Measurements from ENCODE around the gene MRTFB.

The MRTFB gene

DNA sequence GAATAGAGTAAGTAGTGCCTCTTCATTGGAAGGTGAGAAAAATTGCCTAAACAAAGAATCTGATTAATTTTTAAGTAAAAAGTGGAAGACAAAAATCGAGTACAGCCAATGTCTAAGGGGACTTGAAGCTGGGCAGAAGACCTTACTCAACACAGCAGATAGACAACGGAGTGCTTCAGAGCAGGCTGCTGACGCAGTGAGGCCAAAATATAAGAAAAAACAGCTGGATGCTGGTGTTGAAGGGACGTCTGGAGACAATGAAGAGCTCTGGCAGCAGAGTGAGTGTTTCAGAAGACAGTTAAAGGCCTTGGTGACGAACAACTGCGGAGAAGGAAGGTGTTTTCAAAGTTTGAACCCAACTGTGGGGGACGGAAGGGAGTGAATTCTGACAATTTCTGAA, 169.8 kb downstream of the MRTFB start:
- DNase-seq, result no peak

DNA sequence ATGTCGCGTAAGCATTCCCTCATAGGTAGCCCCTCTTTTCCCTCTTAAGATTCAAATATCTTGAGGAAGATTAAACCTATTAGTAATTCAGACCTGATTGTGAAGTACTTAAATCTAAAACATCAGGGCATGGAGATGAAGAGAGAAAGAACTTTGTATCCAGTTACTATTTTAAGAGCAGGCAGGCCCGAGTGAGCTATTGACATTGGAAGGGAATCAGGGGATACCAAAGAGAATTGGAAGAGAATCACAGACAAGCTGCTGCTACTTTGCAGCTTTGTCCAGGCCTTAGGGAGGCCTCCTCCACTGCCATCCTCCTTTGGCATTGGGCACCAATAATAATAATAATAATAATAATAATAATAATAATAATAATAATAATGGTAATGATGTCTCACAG, 170.5 kb downstream of the MRTFB start:
- DNase-seq, result no peak

DNA sequence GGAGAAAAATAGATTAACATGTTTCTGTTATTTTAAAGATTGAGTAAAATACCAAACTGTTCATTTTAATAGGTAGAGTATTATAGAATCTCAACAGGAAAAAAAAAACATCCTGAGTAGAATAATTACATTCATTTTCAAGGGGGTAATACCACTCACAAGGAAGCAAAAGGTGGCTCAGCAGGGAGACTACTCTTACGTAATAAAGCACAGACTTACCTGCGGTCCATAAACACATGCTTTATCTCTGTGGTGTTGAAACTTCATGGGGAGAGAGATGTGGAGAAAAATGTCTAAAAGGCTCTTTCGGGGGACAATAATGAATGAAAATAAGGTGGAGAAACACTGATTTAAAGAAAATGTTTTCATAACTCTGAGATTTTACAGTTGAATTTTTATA, 171.7 kb downstream of the MRTFB start:
- DNase-seq, result no peak

DNA sequence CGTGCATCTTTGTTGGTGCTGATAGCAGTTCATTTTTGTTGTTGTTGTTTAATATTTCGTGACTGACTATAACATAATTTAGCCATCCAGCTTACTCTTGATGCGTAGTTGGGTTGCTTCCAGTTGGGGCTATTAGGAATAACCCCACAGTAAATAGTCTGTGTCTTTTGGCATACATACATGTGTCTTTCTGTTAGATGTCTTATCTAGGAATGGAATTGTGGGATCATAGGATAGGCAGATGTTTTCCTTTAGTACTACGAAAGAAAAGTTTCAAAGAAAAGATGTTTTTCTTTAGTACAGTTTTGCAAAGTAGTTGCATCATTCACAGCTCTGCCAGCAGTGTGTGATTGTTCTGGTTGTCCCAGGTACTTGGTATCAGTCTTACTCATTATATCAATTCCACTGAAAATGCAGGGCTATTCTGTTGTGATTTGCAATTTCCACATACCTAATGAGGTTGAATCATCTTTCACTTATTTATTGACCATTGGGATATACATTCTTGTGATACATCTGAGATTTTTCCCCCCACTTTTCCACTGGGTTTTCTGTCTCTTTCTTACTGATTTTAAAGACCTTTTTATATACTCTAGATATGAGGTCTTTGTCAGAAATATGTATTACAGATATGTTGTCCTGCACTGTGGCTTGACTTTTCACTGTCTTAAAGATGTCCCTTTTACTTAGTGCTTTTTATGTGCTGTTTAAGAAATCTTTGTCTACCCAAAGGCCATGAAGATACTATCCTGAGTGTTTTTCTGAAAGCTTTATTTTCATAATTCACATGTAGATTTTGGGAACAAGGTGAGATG, 173.3 kb downstream of the MRTFB start:
- peak in 1 of 5 donors; percentile 30 for DNase-seq

DNA sequence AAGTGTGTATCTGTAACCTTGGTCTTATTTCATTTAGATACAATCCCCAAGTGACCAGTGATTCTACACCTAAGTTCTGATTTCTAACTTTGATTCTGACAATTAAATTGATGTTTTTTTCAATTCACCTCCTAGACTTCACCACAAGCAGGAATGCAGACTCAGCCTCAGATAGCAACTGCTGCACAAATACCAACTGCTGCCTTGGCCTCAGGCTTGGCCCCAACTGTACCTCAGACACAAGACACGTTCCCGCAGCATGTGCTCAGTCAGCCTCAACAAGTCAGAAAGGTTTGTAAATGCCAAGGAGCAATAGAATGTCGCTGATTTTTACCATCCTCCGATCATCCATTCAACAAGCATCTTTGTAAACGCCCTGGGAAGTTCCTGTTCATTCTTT, 177.7 kb downstream of the MRTFB start:
- no peak for DNase-seq

DNA sequence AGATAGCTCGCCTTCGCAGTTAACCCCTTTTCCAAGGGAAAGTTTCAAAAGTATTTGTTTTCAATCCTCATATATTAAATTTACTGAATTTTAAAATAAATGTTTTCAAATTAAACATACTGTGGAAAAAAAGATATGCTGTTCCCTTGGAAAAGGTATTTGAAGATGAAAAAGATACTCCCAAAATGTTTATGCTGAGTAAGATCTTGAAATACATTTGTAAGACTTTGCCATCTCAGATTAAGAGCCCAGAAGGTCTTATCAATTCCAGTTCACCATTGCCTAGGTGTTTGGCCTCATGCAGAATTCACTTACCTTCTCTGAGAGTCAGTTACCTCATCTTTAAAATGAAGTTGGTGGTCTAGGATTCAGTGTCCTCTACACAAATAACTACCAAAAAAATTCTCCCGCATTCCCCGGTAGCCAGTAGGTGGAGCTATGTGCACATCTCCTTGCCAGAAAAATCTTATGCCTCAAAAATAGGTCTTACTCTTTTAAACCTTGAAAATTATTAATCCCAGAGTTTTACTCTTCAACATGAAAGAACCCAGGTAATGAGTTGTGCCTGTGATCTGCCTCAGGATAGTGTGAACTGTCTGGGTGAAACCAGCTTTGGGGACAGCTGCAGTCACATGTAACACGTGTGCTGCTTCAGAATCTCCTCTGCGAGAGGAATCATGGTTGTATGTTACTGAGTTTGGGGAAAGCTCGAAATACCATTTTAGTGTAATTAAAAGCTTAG, 178.3 kb downstream of the MRTFB start:
- DNase-seq, result peak in 3 of 5 donors; percentile 7 to 41 (median 34)

DNA sequence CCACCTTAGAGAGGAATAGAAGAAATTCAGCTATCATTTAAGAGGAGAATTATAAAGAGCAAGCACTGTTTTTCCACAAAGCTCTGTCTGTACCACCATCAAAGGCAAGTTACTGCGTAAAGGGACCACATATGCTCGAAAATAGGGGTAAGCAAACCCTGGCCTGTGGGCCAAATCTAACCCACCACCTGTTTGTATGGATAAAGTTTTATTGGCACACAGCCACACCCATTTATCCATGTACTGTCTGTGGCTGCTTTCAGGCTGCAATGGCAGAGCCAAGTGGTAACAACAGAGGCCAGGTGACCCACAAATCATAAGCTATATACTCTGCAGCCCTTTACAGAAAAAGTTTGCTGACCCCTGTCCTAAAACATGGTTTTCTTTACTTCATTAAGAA, 180.3 kb downstream of the MRTFB start:
- DNase-seq, result no peak

DNA sequence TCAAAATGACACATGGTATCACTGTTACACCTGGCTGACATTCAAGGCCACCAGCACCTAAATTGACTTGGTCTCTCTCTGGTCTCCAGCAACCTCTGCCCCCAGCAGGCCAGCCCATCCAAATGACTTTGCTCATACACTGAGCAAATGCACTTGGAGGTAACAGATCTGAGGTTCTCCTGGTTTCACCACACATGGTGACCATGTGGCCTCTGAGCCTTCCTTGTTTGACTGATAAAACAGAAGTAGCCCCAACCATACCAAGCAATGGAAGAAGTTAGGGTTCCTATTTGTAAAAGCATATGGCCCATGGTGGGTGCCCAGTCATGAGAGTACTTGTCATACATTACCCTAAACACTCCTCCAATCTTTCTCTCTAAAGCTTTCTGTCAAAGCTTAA, 181.7 kb downstream of the MRTFB start:
- DNase-seq, result no peak

DNA sequence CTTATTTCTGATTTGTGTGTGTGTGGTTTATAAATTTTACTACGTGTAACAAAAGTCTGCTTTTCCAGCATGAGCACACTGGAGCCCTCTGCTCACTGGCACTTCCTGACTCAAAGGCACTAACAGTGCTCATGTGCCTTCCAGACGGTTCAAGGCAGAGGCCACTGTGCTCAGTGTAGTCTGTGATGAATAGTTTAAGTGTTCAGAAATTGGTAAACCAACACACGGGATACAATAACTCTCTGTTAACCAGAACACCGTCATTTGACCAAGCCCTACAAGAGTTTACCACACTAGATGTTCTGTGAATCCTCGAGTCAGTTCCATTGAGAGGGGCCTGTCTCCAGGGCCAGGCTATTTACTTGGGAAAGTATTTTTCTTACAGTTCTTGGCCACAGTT, 191.9 kb downstream of the MRTFB start:
- DNase-seq, result no peak

DNA sequence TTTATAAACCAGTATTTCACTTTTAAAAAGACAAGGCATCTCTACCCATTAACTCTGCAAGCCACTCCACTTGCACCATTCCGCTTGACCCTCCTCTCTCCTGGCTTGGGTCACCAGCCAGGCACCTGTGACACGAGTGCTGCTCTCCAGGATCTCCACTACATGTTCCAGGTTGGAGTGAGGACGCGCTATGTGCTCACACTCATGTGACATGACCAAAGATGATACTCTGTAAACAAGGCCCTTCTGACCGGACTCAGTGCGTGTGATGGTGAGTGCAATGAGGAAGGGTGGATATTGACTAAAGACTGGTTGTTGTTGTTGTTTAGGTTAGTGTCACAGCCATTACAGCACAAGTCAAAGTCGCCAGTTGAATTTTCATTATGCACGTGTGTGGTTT, 192.7 kb downstream of the MRTFB start:
- DNase-seq, result no peak

DNA sequence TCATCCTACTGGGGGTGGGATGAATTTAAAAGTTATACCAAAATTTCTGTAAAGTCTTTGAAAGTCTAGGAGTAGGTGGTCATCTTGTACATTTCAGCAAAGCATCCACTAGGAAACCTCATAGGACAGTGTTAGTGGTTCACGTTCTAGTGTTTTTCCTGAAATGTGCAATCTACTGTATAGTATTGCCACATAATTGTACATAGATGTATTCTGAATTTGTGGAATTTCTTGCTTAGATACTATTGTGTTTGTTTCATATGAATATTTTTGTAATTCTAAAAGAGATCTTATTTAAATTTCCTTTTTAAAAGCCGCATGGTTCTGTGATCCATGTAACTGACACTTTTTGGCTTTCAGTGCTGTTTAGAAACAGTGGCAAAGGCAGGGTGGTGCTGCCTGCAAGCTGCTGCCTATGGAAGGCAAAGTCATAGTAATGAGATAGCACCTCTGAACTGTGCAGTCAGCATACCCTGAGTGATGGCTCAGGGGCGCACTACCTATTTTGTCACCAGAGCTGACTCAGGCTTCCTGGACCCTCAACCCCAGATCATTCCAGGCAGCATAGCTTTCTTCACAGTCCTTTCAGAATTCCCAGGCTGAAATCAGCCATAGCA, 193.3 kb downstream of the MRTFB start:
- DNase-seq, result no peak

DNA sequence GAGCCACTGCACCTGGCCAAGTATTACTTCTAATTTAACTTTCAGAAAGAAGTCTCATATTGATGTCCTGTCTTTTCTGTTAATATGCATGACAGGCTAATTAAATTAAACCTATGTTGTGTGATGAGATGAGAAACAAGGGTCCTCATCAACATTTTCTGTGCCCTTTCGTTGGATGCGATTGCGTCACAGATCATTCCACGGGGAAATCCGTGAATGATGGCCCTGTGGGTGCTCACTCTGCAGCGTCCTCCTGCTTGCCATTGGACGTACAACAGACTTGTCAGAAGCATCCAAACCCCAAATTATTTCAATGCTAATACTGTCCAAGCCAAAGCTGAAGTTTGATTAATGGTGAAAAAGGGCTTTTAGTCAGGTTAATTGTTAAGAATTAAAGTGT, 197.0 kb downstream of the MRTFB start:
- DNase-seq, result no peak

DNA sequence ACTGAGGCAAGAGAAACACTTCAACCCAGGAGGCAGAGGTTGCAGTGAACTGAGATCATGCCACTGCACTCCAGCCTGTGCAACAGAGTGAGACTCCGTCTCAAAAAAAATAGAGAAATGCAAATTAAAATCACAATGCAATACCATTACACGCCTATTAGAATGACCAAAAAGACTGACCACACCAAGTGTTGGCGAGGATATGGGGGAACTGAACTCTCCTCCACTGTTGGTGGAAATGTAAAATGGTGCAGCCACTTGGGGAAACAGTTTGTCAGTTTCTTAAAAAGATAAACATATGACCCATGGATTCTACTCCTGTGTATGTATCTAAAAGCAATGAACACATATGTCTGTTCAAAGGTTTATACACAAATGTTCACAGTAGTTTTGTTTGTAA, 204.8 kb downstream of the MRTFB start:
- DNase-seq, result no peak

DNA sequence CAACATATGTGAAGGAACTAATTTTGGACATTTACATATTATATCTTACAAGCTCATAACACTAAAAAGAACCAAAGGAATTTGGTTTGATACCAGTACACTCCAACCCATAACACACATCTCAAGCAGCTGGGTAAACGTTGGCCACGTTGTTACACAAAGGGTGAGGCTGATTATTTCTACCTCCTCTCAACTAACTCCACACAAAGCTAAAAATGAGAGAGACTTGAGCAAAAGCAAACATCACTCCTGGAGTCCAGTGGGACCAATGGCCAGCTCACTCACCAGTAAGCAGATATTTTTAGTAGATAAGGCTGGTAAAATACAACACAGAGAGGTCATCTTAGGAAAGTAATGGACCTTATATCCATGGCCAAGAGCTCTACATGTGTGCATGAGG, 207.6 kb downstream of the MRTFB start:
- DNase-seq, result no peak

DNA sequence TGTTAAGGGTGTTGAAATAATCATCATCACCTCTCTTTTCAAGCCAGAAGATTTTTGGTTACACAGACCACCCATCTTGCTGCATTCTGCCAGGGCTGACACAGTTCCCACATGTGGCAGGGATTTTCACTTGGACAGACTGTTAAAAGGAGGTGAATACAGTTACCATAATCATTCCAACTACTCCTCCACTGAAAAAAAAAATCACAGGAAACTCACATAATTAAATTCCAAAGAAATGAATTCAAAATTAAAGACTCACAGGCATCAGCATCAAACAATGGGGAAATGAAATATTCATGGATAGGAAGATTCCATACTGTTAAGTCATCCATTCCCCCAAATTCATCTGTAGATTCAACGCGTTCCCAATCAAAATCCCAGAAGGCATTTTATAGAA, 209.4 kb downstream of the MRTFB start:
- DNase-seq, result no peak

DNA sequence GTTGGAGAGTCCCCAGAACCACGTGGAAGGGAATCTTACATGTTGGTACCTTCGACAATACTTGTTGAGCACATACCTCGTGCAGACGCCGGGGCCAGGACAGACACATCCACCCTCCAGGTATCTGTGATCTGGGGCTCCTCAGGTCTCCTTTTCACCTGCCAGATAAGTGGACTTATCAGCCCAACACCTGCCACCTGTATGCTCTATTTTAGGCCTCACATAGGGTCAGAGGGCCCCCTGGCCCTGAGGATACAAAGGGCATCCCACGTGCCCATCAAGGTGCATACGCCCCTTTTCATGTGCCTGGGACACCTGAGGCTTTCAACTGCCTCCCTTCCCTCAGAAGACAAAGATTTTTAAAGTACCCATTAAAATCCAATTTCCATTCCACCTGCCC, 212.7 kb downstream of the MRTFB start:
- no peak for DNase-seq

DNA sequence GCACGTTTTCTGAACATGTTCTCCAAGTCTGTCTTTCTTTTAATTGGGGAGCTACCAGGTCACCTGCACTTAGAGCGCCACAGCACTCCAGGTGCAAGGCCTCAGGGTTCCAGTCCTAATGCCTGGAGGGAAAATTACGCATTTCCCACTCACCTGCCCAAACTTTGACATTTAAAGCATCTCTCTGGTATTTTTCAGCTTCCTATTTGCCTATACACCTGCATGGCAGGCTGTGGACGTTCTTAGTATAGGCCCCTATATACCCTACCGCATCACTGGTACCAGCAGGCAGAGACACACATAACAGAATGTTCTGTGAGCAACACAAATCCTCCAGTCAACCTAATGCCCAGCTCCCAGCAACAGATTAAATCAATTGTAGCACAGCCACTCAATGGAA, 213.3 kb downstream of the MRTFB start:
- DNase-seq, result no peak

DNA sequence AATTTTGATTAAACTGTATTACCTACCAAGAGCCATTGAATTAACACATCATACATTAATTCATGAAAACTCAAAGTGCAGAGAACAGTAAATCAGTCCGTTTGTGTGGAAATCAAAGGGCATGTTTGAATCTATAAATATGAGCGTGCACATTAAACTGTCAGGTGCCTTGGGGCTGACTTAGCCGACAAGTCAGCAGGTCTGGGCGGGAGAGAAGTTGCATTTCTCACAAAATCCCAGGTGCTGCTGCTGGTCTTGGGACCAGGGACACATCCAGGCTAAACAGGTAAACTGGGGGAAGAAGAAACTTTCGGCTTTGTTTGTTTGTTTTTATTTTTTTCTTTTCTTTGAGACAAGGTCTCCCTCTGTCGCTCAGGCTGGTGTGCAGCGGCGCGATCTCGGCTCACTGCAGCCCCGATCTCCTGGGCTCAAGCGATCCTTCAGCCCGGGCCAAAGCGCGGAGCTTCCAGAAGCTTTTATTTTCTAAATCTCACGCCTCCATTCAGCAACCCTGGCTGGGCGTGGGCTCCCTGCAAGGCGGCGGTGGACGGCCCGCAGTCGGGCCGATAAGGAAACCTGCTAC, 213.9 kb downstream of the MRTFB start:
- peak in 1 of 5 donors; percentile 78 for DNase-seq

DNA sequence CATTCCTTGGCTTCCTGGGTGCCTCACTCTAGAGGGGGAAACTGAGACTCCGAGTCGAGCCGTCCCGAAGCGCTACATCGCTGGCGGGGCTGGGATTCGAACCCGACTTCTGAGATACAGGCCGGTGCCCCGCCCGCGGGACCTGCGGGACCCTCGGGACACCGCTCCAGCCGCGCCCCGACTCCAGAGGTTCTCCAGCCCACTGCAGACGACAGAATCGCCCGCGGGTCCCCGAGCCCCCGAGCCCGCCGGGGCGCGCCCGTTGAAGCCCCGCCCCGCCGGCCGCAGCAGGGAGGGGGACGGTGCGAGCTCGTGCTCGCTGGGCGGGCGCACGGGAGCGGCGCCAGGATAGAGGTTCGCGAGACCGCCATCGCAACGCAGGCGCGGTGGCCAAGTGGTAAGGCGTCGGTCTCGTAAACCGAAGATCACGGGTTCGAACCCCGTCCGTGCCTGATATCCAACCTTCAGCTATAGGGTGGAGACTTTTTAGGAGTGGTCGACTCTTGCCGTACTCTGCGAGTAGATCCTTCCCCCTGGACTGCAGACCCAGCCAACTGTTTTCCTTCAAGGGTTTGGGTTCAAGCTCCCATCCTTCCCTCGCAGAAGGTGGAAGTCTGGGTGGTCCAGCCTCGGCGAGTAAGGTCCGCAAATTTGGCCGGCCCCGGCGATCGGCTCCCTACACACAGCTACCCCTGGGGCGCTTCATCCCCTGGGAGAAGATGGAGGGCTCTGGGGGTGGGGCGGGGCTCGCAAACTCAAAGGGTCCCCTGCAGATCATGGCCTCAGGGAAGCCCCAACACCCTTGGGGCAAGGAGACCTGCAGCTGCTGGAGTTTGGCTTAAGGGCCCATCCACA, 214.6 kb downstream of the MRTFB start:
- peak; percentile 79 to 93 (median 89) for DNase-seq

DNA sequence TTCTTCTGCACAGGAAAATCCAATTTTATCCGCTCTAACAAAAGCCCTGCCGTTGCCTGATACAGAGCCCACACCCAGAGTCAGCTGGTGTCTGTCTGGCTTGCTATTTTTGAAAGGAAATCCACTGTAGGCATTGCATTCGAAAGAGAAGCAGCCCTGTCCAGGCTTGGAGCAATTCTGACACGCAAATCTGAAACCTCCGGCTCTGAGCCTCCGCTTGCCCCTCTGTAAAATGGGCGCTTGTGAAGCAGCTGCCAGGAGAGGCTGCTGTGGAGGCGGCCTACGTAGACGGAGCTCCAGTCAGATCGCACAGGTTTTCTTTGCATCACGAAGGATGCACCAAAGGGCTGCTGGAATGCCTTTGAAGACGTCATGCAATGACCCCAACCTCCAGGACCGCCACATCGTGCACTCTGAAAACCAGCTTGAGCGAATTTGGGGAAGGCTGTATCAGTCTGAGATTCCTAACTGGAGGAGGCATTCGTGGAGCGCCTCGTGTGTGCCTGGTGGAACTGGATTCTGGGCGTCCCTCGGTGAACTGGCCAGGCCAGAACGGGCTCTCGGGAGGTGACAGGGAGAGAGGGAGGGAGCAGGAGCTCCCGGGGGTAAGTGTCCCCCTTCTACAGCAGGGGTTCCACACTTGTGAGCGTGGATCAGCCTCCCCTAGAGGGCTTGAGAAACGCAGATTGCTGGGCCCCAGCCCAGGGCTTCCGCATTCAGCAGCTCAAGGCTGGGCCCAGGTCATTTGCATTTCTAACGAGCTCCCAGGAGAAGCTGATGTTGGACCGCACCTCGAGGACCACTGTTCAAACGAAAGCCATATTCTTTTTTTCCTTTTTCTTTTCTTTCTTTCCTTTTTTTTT, 215.5 kb downstream of the MRTFB start:
- DNase-seq, result peak in 3 of 5 donors; percentile 17 to 38 (median 31)

DNA sequence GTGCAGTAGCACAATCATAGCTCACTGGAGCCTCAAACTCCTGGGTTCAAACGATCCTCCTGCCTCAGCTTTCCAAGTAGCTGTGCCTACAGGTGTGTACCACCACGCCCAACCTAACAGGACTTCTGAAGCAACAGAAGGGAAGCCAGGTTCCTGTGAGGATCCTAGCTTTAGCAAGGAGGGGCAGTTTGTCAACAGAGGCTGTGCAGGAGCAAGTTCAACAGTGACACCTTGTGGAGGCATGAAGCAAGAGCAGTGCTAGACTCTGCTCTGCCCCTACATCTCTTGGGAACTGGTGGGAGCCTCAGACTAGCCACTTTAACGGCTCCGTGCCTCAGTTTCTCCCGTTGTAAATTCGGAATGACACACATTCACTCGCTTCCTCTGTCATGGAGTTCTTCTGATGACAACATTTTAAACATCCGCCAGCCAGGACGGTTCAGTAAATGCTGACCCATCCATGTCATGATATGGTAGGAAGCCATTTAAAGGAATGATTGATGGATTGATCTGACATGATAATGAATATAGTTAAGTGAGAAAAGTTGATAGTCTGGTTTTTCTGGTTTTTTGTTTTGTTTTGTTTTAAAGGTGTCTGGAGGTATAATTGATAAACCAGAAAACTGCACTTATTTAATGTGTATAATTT, 218.7 kb downstream of the MRTFB start:
- DNase-seq, result peak in 1 of 5 donors; percentile 26

Measured in T-helper 1 cell (primary cell).